Subcutaneous adipose tissue (tissue), 4 donors: ENCODE data around the gene KCNJ10. TPM values are rescaled to one million over a fixed set of nuclear protein-coding genes. Genes with fewer than 3 reads are reported as not detected.

Experiments
- CTCF ChIP-seq: fragments of 450-650 bp; IDR thresholded peaks from one replicate; pipeline ENCODE4 v1.5.1; 2016; ENCODE audit warnings: low read depth, mild to moderate bottlenecking, control low read depth, antibody characterized with exemption, moderate library complexity
- total RNA-seq, 4 donors: library from RNA; depleted of rRNA; stranded (reverse); fragments of >200 nt; gene quantifications; one replicate each; pipeline ENCODE4 v1.1.0, GENCODE V29; 2016

The KCNJ10 gene
- total RNA-seq, 4 donors from 2014 or later: not detected

DNA sequence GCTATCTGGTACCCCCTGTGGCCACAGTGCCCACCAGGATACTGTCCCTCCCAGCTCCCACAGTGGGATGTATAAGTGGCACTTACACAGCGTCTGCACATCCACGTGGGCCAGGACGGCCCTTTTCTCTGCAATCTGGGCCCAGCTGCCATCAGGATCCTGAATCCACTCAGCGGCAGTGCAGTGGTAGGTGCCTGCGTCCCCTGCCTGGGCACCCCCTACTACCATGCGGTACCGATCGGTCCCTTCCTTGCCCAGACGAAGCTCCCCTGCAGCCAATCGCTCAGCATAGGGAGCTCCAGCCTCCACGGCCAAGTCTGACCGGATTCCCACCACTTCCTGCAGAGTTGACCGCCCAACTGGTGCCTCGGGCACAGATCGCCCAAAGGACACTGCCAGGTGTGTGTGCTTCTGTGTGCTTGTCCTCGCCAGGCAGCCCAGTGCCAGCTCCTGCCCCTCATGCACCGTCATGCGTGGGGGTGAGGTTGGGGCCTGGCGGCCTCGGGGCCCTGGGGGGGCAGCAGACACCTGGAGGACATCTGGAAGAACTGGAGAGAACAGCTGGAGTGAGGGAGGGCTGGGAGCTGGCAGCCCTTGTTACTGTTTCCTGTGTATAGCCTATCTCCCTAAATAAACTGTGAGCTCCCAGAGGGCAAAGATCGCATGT is 23.8 kb upstream of the KCNJ10 start:
- no peak for TF ChIP-seq CTCF

- no peak for TF ChIP-seq CTCF
Observed at GRCh38 chr1:160093069-160093395, 23.1 kb upstream of the KCNJ10 start.

DNA sequence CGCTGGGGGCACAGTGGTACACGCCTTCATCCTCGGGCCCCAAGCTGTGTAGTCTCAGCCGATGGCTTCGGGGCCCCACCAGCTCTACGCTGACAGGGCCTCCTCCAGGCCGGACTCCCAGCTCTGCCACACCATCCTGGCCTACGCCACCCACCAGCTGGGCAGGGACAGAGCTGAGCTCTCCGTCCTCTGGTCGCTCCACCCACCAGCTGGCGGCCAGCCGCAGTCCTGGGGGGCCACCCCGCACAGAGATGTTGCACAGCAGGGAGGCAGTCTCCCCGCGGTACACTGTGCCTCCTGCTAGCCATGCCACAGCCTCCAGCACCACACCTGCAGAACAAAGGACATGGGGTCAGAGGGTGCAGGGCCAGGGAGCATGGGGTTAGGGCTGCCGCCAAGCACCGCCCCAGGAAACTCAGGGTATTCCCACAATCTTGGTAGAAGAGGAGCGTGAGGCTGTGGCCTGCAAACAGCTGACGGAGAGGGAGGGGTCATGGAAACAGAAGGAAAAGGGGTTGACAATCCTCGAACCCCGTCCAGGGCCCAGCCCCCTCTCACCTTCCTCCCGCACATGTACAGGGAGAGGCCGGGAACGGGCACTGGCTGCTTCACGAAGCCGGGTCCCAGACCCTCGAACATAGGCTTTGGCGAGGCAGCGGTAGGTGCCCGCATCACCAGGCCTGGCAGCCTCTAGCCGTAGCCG is 22.6 kb upstream of the KCNJ10 start:
- TF ChIP-seq CTCF: no peak

DNA sequence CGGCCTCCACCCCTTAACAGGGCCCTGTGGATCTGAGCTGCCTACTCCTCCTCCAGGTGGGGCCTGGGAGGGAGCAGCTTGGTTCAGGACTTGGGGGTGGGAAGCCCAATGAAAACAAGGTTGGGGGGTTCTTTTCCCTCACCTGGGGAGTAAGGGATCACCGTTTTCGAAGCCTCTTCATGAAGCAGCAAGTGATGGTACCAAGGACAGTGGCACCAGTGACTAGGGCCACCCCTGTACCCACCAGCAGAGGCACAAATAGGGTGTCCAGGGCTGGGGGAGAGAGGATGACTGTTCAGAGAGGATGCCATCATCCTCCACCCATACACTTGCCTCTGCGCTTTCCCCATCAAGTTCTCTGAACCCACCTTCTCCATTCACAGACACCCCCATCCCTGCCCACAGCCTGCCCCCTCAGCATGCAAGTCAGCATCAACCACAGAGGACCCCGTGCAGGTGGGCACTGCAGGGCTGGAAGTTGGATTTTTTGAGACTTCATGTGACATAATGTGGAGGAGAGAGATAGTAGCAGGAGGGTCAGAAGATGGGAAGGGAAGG is 21.8 kb upstream of the KCNJ10 start:
- no peak for TF ChIP-seq CTCF

DNA sequence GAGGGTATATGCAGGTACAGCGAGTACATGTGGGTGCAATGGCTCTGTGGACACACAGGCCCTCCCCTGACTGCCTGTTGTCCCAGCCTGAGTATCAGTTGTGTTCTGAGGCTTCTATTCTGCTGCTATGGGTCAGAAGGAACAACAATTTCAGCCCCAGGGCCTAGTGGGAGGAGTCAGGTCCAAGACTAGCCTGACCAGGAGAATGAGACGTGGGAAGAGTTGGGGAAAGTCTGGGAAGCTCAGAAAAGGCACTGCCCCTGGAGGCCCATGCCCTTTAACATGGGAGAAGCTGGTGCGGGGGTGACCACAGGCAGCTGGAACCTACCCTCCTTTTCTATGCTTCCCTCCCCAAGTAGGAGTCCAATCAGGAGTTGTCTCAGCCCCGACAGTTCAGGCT is 20.8 kb upstream of the KCNJ10 start:
- no peak for TF ChIP-seq CTCF

- TF ChIP-seq CTCF: no peak
Observed at GRCh38 chr1:160089883-160090282, 19.9 kb upstream of the KCNJ10 start.

DNA sequence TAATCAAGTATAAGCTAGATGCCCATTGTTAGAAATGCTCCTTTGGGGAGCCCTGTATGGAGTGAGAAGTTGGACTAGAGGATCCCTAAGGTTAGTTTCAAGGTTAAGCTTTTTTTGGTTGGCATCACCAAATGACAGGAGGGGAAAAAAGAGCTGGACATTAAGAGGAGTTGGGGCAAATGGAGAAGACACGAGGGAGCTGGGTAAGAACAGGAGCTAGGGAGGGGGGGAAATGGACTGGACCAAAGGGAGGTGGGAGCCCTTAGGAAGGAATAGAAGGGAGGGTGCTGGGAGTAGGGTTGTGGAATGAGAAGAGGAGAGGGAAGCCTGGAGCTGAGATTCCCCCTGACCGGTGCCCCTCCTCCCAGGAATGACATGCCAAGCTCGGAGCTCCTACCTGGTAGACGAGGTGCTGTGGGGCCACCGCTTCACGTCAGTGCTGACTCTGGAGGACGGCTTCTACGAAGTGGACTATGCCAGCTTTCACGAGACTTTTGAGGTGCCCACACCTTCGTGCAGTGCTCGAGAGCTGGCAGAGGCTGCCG is 17.2 kb upstream of the KCNJ10 start:
- TF ChIP-seq CTCF: no peak
